HepG2 (cell line): ENCODE data around the gene VPS50. TPM values are rescaled to one million over a fixed set of nuclear protein-coding genes. Genes with fewer than 3 reads are reported as not detected.

Source experiments
- ATAC-seq: fragments of 200-7000 bp; cut with Tn5 transposase; 3 replicates; pipeline ENCODE4 v1.9.1; 2020; ENCODE audit warnings: mild to moderate bottlenecking, moderate library complexity
- BruUV-seq: library from RNA; stranded (reverse); fragments of 400-500 nt; replicated peaks from 2 replicates; lab custom pipeline; 2021; lab: Mats Ljungman, UMichigan
- CTCF ChIA-PET: fragments of 300-600 bp; formaldehyde crosslinking; extraction: SDS; loops from one replicate; lab custom pipeline; 2021; ENCODE audit warnings: low total read pairs, inconsistent platforms, low intra/inter-chr PET ratio; lab: Yijun Ruan, JAX
- POLR2A ChIA-PET: fragments of 350-600 bp; sonication (Branson Sonifier 250); formaldehyde crosslinking; loops from one replicate; lab custom pipeline; 2020; ENCODE audit warnings: antibody characterized with exemption, inconsistent platforms; lab: Yijun Ruan, JAX
- DNase-seq: peaks from one replicate; pipeline ENCODE4 v3.0.0-alpha.2; 2015; ENCODE audit warnings: low spot score
- FAIRE-seq: peaks from 3 replicates; lab custom pipeline; 2011; peaks lifted over from hg19 to GRCh38; lab: Jason Lieb, UNC
- H2AFZ ChIP-seq: one replicate; pipeline ENCODE4 v1.6.1; 2011; ENCODE audit warnings: low read length, inconsistent platforms
- H3K27ac ChIP-seq: fragments of 300-600 bp; 3 replicates; pipeline ENCODE4 v1.8.0; 2011; ENCODE audit warnings: mixed run types, mild to moderate bottlenecking, mixed read lengths, low read length, inconsistent platforms; ENCODE audit not compliant: insufficient read depth; ENCODE audit errors: extremely low read length
- H3K27me3 ChIP-seq, 2 experiments: fragments of 200-600 bp in 1 of 2; 2 replicates in 1 of 2; 3 replicates in 1 of 2; pipeline versions ENCODE4 v1.6.0 to v1.8.0; 2011; ENCODE audit warnings: low read length in 2 of 2, mild to moderate bottlenecking in 2 of 2, moderate library complexity in 2 of 2, inconsistent platforms in 1 of 2; ENCODE audit not compliant: insufficient read depth in 2 of 2, control insufficient read depth in 1 of 2
- H3K36me3 ChIP-seq, 2 experiments: fragments of 200-600 bp in 1 of 2; replicated peaks in 1 of 2; 2 replicates in 1 of 2; 3 replicates in 1 of 2; pipeline versions ENCODE4 v1.5.1 to v1.8.0; 2011; ENCODE audit warnings: low read length in 2 of 2, inconsistent platforms in 1 of 2; ENCODE audit not compliant: insufficient read depth in 2 of 2, control insufficient read depth in 1 of 2
- H3K4me1 ChIP-seq: 2 replicates; pipeline ENCODE4 v1.5.1; 2012; ENCODE audit warnings: low read length, inconsistent platforms; ENCODE audit not compliant: insufficient read depth
- H3K4me2 ChIP-seq: 2 replicates; pipeline ENCODE4 v1.6.0; 2011; ENCODE audit warnings: low read depth, low read length, inconsistent platforms
- H3K4me3 ChIP-seq, 3 experiments: fragments of 200-600 bp in 1 of 3; sonication (generic), shearing (Covaris generic) in 1 of 3; replicated peaks in 1 of 3; 2 replicates each; pipeline ENCODE4 v1.5.1; 2011 to 2016; ENCODE audit warnings: low read length in 3 of 3, inconsistent platforms in 2 of 3, low read depth in 2 of 3, mild to moderate bottlenecking in 2 of 3, control low read depth in 1 of 3, mixed read lengths in 1 of 3; ENCODE audit not compliant: insufficient read depth in 1 of 3
- H3K79me2 ChIP-seq: one replicate; pipeline ENCODE4 v1.6.1; 2011; ENCODE audit warnings: low read length, inconsistent platforms; ENCODE audit not compliant: insufficient read depth
- H3K9ac ChIP-seq: 2 replicates; pipeline ENCODE4 v1.6.0; 2011; ENCODE audit warnings: mild to moderate bottlenecking, low read depth, low read length, inconsistent platforms; ENCODE audit not compliant: insufficient read depth
- H3K9me3 ChIP-seq: 2 replicates; pipeline ENCODE4 v1.5.1; 2012; ENCODE audit warnings: mild to moderate bottlenecking, low read length
- H4K20me1 ChIP-seq: 2 replicates; pipeline ENCODE4 v1.6.0; 2011; ENCODE audit warnings: inconsistent platforms, mild to moderate bottlenecking, low read length, moderate library complexity; ENCODE audit not compliant: insufficient read depth
- DRAP1 ChIP-seq: IDR thresholded peaks from 2 replicates; pipeline ENCODE4 v1.6.1; 2016; ENCODE audit warnings: missing genetic modification reagents, missing compliant biosample characterization
- GTF2F1 ChIP-seq: fragments of 150-350 bp; IDR thresholded peaks from 2 replicates; pipeline ENCODE4 v1.6.1; 2014; ENCODE audit warnings: low read length
- PRDM4 ChIP-seq: sonication (generic); formaldehyde crosslinking; IDR thresholded peaks from 2 replicates; pipeline ENCODE4 v1.9.0; 2021; ENCODE audit warnings: missing genetic modification reagents, borderline replicate concordance
- SMARCE1 ChIP-seq: fragments of 450-650 bp; IDR thresholded peaks from 2 replicates; pipeline ENCODE4 v1.6.1; 2017; ENCODE audit warnings: borderline replicate concordance
- SP2 ChIP-seq: sonication (generic); formaldehyde crosslinking; IDR thresholded peaks from 2 replicates; pipeline ENCODE4 v1.5.1; 2020; ENCODE audit warnings: mild to moderate bottlenecking, missing genetic modification reagents
- TBP ChIP-seq: sonication (generic); formaldehyde crosslinking; IDR thresholded peaks from 2 replicates; pipeline ENCODE4 v1.5.0; 2020; ENCODE audit warnings: missing genetic modification reagents
- THYN1 ChIP-seq: sonication (generic); formaldehyde crosslinking; IDR thresholded peaks from 2 replicates; pipeline ENCODE4 v1.8.1; 2023; ENCODE audit warnings: low read depth, mild to moderate bottlenecking, moderate library complexity, missing genetic modification reagents, borderline replicate concordance
- TOPORS ChIP-seq: sonication (generic); formaldehyde crosslinking; IDR thresholded peaks from 2 replicates; pipeline ENCODE4 v1.8.0; 2023; ENCODE audit warnings: mild to moderate bottlenecking, missing genetic modification reagents
- WIZ ChIP-seq: sonication (generic); formaldehyde crosslinking; IDR thresholded peaks from 2 replicates; pipeline ENCODE4 v1.5.1; 2020; ENCODE audit warnings: mild to moderate bottlenecking, missing genetic modification reagents
- XBP1 ChIP-seq: sonication (generic); formaldehyde crosslinking; IDR thresholded peaks from 2 replicates; pipeline ENCODE4 v1.5.0; 2020; ENCODE audit warnings: missing genetic modification reagents
- ZNF24 ChIP-seq: fragments of 450-650 bp; IDR thresholded peaks from 2 replicates; pipeline ENCODE4 v1.6.1; 2017; ENCODE audit warnings: antibody characterized with exemption, mild to moderate bottlenecking
- ZNF33B ChIP-seq: sonication (generic); formaldehyde crosslinking; IDR thresholded peaks from 2 replicates; pipeline ENCODE4 v1.5.1; 2020; ENCODE audit warnings: mild to moderate bottlenecking, missing genetic modification reagents
- ZNF710 ChIP-seq: sonication (generic); formaldehyde crosslinking; IDR thresholded peaks from 2 replicates; pipeline ENCODE4 v1.5.0; 2020; ENCODE audit warnings: mild to moderate bottlenecking, missing genetic modification reagents, borderline replicate concordance
- ZNF761 ChIP-seq: sonication (generic); formaldehyde crosslinking; conservative IDR thresholded peaks from 2 replicates; pipeline ENCODE4 v1.4.0; 2020; ENCODE audit warnings: mild to moderate bottlenecking, missing genetic modification reagents
- ZSCAN31 ChIP-seq: sonication (generic); formaldehyde crosslinking; IDR thresholded peaks from 2 replicates; pipeline ENCODE4 v1.5.0; 2020; ENCODE audit warnings: low read depth, mild to moderate bottlenecking, missing genetic modification reagents
- WGBS: methylation state at CpG from one replicate; pipeline ENCODE4 v1.1.6; 2017; ENCODE audit warnings: low lambda C conversion rate; 5-methylcytosine and 5-hydroxymethylcytosine counted together
- in situ Hi-C: cut with HindIII; loops from 2 replicates; pipeline ENCODE4 v1.10.0; 2017; ENCODE audit warnings: low pct_unique_long_range_greater_than_20kb; ENCODE audit not compliant: extremely low pct_ligation_motif_present
- intact Hi-C: fragments of 100-400 bp; cut with micrococcal nuclease; formaldehyde crosslinking; loops from one replicate; pipeline ENCODE4 v1.10.0; 2022; ENCODE audit not compliant: unreplicated experiment
- polyA plus RNA-seq, 8 experiments: library from polyadenylated mRNA; depleted of rRNA in 3 of 8; stranded (reverse) in 7 of 8; unstranded in 1 of 8; fragments of >200 nt; fragmentation: Illumina TruSeq in 4 of 8; extraction: Trizol in 4 of 8; gene quantifications; 2 replicates each; pipeline versions ENCODE4 v1.2.1 to v1.2.3, GENCODE V29; 2011 to 2016; ENCODE audit warnings: low read depth in 4 of 8, missing spikeins in 1 of 8, mixed read lengths in 1 of 8; ENCODE audit not compliant: insufficient read depth in 1 of 8
- total RNA-seq, 5 experiments: library from RNA; depleted of rRNA; stranded (reverse); fragments of >200 nt; fragmentation: Illumina TruSeq; extraction: Trizol; gene quantifications; 2 replicates each; pipeline ENCODE4 v1.2.3, GENCODE V29; 2016; ENCODE audit warnings: low read depth in 1 of 5
- TF ChIP-seq, protein P1 (sequence below): sonication (generic); formaldehyde crosslinking; IDR thresholded peaks from 2 replicates; pipeline ENCODE4 v1.4.0; 2020; ENCODE audit warnings: low read depth, mild to moderate bottlenecking, missing genetic modification reagents
- TF ChIP-seq, protein P2 (sequence below): sonication (generic); formaldehyde crosslinking; IDR thresholded peaks from 2 replicates; pipeline ENCODE4 v1.4.0; 2020; ENCODE audit warnings: missing genetic modification reagents

Gene VPS50
- total and polyA plus RNA-seq, 2 of the 13 experiments (the other 11 are each of a cell fraction or from before 2014, with no cell fraction given) = 10.3 to 20.4 TPM

DNA sequence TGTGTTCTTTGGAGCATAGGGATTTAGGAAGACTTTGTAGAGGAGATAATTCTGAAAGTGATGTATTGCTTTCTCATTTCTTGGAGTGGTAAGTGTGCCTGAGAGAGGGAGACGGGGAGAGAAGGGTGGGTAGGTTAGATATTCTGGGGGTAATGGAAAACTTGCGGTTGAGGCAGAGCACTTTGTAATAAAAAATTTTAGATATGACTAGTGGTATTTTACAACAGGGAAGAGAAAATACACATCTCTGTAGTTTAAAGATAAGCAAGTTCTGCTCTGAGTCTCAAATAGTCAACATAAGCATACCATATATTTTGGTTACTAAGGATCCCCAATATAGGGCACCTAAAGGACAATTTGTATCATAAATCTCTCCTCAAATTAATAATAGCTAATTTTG, 6.6 kb downstream of the VPS50 start:
- intact Hi-C loops (no loop called here), in situ Hi-C loops (no loop called here)
- BruUV-seq = no TSS peak
- WGBS = 100% methylated on average over 2 of the region's 2 CpGs
- H4K20me1 ChIP-seq = no peaks in the 10 kb centered on the region
- peaks cover 5% of the 10 kb centered on the region for H3K4me1 ChIP-seq
- no peak overlapping the region for H3K9ac ChIP-seq
- H3K79me2 ChIP-seq = peaks cover 8% of the 10 kb centered on the region
- H3K36me3 ChIP-seq = 0 out of 5 replicates have a peak, but pooled peaks cover 0 to 3% of the 10 kb centered on the region in 2 experiments
- H3K4me3 ChIP-seq = no peak overlapping the region
- no peak overlapping the region for H3K27ac ChIP-seq
- CTCF ChIA-PET = no interaction called here
- H3K9me3 ChIP-seq = no peaks in the 10 kb centered on the region
- FAIRE-seq = no peak
- H3K4me2 ChIP-seq = no peak overlapping the region
- H2AFZ ChIP-seq = no peak overlapping the region
- POLR2A ChIA-PET = no interaction called here
- DNase-seq = no peak
- ATAC-seq = no peak
- H3K27me3 ChIP-seq = no peaks in the 10 kb centered on the region
- TF ChIP-seq DRAP1 (CRISPR knock-in tag) (no peak), TOPORS (CRISPR knock-in tag) (no peak), ZNF710 (CRISPR knock-in tag) (no peak), PRDM4 (CRISPR knock-in tag) (no peak), ZNF761 (CRISPR knock-in tag) (no peak), WIZ (no peak), ZSCAN31 (CRISPR knock-in tag) (no peak), GTF2F1 (no peak), SP2 (CRISPR knock-in tag) (no peak), ZNF24 (no peak), TBP (CRISPR knock-in tag) (no peak), ZNF33B (CRISPR knock-in tag) (no peak), SMARCE1 (no peak), XBP1 (no peak), THYN1 (CRISPR knock-in tag) (no peak)
- TF ChIP-seq, protein P1, sequence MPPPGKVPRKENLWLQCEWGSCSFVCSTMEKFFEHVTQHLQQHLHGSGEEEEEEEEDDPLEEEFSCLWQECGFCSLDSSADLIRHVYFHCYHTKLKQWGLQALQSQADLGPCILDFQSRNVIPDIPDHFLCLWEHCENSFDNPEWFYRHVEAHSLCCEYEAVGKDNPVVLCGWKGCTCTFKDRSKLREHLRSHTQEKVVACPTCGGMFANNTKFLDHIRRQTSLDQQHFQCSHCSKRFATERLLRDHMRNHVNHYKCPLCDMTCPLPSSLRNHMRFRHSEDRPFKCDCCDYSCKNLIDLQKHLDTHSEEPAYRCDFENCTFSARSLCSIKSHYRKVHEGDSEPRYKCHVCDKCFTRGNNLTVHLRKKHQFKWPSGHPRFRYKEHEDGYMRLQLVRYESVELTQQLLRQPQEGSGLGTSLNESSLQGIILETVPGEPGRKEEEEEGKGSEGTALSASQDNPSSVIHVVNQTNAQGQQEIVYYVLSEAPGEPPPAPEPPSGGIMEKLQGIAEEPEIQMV = no peak
- TF ChIP-seq, protein P2, sequence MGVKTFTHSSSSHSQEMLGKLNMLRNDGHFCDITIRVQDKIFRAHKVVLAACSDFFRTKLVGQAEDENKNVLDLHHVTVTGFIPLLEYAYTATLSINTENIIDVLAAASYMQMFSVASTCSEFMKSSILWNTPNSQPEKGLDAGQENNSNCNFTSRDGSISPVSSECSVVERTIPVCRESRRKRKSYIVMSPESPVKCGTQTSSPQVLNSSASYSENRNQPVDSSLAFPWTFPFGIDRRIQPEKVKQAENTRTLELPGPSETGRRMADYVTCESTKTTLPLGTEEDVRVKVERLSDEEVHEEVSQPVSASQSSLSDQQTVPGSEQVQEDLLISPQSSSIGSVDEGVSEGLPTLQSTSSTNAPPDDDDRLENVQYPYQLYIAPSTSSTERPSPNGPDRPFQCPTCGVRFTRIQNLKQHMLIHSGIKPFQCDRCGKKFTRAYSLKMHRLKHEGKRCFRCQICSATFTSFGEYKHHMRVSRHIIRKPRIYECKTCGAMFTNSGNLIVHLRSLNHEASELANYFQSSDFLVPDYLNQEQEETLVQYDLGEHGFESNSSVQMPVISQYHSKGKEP (CRISPR knock-in tag) = no peak
